Stimulated activated naive CD4-positive, alpha-beta T cell (primary cell): Measurements from ENCODE around the gene GPRC5B.

Experiments
- DNase-seq, 6 experiments: peaks; one replicate each; lab custom pipeline; 2025; lab: John Stamatoyannopoulos, UW

The GPRC5B gene

GRCh38 chr16:19844945-19845641, 39.6 kb downstream of the GPRC5B start:
- no peak for DNase-seq

- no peak for DNase-seq
These were observed 41.3 kb downstream of the GPRC5B start for GRCh38 chr16:19843371-19843770.

GRCh38 chr16:19842426-19843157, 42.1 kb downstream of the GPRC5B start:
- no peak for DNase-seq

- no peak for DNase-seq
These were observed 43.5 kb downstream of the GPRC5B start for GRCh38 chr16:19841184-19841583.

GRCh38 chr16:19840524-19841110, 44.0 kb downstream of the GPRC5B start:
- DNase-seq, result no peak

- no peak for DNase-seq
These were observed 46.5 kb downstream of the GPRC5B start for GRCh38 chr16:19837984-19838707.

GRCh38 chr16:19837331-19837980, 47.2 kb downstream of the GPRC5B start:
- no peak for DNase-seq

- no peak for DNase-seq
These were observed 48.7 kb downstream of the GPRC5B start for GRCh38 chr16:19835968-19836421.

GRCh38 chr16:19835196-19835595, 49.5 kb downstream of the GPRC5B start:
- no peak for DNase-seq

GRCh38 chr16:19833581-19833980, 51.1 kb downstream of the GPRC5B start:
- DNase-seq, result no peak

- DNase-seq, result no peak
These were observed 51.5 kb downstream of the GPRC5B start for GRCh38 chr16:19833176-19833575.

- no peak for DNase-seq
These were observed 53.0 kb downstream of the GPRC5B start for GRCh38 chr16:19831678-19832077.

- no peak for DNase-seq
These were observed 53.6 kb downstream of the GPRC5B start for GRCh38 chr16:19830902-19831560.

GRCh38 chr16:19829844-19830692, 54.6 kb downstream of the GPRC5B start:
- no peak for DNase-seq

- no peak for DNase-seq
These were observed 60.4 kb downstream of the GPRC5B start for GRCh38 chr16:19824216-19824615.

- DNase-seq, result no peak
These were observed 61.3 kb downstream of the GPRC5B start for GRCh38 chr16:19823322-19823721.

GRCh38 chr16:19822533-19822932, 62.1 kb downstream of the GPRC5B start:
- no peak for DNase-seq

- DNase-seq, result no peak
These were observed 66.8 kb downstream of the GPRC5B start for GRCh38 chr16:19817875-19818274.

- no peak for DNase-seq
These were observed 67.5 kb downstream of the GPRC5B start for GRCh38 chr16:19817122-19817521.

GRCh38 chr16:19815418-19815817, 69.2 kb downstream of the GPRC5B start:
- no peak for DNase-seq
